Activated T-cell treated with anti-CD3 and anti-CD28 coated beads, Interleukin-2, amount 50 U/mL, for 48 hours (primary cell): ENCODE results near the gene MIR17HG.
"Not testable (repeated sequence)": the region's sequence is repeated elsewhere in the genome, so short reads cannot be mapped to it uniquely, and the experiment has no call there.

Source experiments
- DNase-seq, 2 experiments: peaks; one replicate each; pipeline ENCODE4 v3.0.0-alpha.2; 2020

Gene MIR17HG

GRCh38 chr13:91347202-91347995, at the start of gene MIR17HG:
TSS of gene MIR17HG (plus strand) at chr13:91347687.
- DNase-seq, result peak; percentile 93

GRCh38 chr13:91298060-91298459, 49.4 kb upstream of the MIR17HG start:
- DNase-seq, result no peak

GRCh38 chr13:91302111-91302510, 45.4 kb upstream of the MIR17HG start:
- no peak for DNase-seq

- no peak for DNase-seq
Observed at GRCh38 chr13:91303031-91303430, 44.5 kb upstream of the MIR17HG start.

GRCh38 chr13:91304741-91305140, 42.7 kb upstream of the MIR17HG start:
- no peak for DNase-seq

- DNase-seq, result no peak
Observed at GRCh38 chr13:91305652-91306051, 41.8 kb upstream of the MIR17HG start.

- no peak for DNase-seq
Observed at GRCh38 chr13:91307887-91308286, 39.6 kb upstream of the MIR17HG start.

- no peak for DNase-seq
Observed at GRCh38 chr13:91308299-91308698, 39.2 kb upstream of the MIR17HG start.

- no peak for DNase-seq
Observed at GRCh38 chr13:91311491-91311890, 36.0 kb upstream of the MIR17HG start.

GRCh38 chr13:91312324-91312723, 35.2 kb upstream of the MIR17HG start:
- DNase-seq, result no peak

- no peak for DNase-seq
Observed at GRCh38 chr13:91313103-91313502, 34.4 kb upstream of the MIR17HG start.

GRCh38 chr13:91313581-91313980, 33.9 kb upstream of the MIR17HG start:
- DNase-seq, result no peak

- no peak for DNase-seq
Observed at GRCh38 chr13:91314888-91315287, 32.6 kb upstream of the MIR17HG start.

- no peak for DNase-seq
Observed at GRCh38 chr13:91318886-91319285, 28.6 kb upstream of the MIR17HG start.

GRCh38 chr13:91319996-91320395, 27.5 kb upstream of the MIR17HG start:
- DNase-seq, result no peak

GRCh38 chr13:91320990-91321389, 26.5 kb upstream of the MIR17HG start:
- DNase-seq, result not testable (repeated sequence)

GRCh38 chr13:91323349-91323748, 24.1 kb upstream of the MIR17HG start:
- no peak for DNase-seq

- no peak for DNase-seq
Observed at GRCh38 chr13:91326146-91326545, 21.3 kb upstream of the MIR17HG start.

GRCh38 chr13:91328726-91329125, 18.8 kb upstream of the MIR17HG start:
- no peak for DNase-seq

GRCh38 chr13:91329733-91330132, 17.8 kb upstream of the MIR17HG start:
- no peak for DNase-seq

GRCh38 chr13:91331047-91331915, 16.2 kb upstream of the MIR17HG start:
- no peak for DNase-seq

GRCh38 chr13:91346062-91346461, 1.4 kb upstream of the MIR17HG start:
- no peak for DNase-seq

- peak in 1 of 2 experiments; percentile 72 for DNase-seq
Observed at GRCh38 chr13:91346850-91347201, 661 bp upstream of the MIR17HG start.
